Measurements from ENCODE around the gene SIAH2. TPM values are rescaled to one million over a fixed set of nuclear protein-coding genes. Genes with fewer than 3 reads are reported as not detected.
A peak's percentile ranks its signal among the peaks of the same experiment; 100 is the strongest.

The SIAH2 gene
- polyA plus RNA-seq, 1 of the 3 experiments (the other 2 are of a cell fraction): 18.4 TPM

GRCh38 chr3:150737874-150738679 is 24.9 kb downstream of the SIAH2 start:
- H3K9me3 ChIP-seq: no peaks in the 10 kb centered on the region
- H3K27me3 ChIP-seq (ENCODE audit: insufficient read depth): no peaks in the 10 kb centered on the region
- no peak overlapping the region for H3K4me2 ChIP-seq
- peaks cover 17% of the 10 kb centered on the region for H3K79me2 ChIP-seq (ENCODE audit: insufficient read depth)
- WGBS (ENCODE audit: low lambda C conversion rate): 93% methylated on average over 2 of the region's 2 CpGs
- no peak for DNase-seq
- peaks cover 9 to 17% of the 10 kb centered on the region in 2 experiments for H3K36me3 ChIP-seq (replicated peaks in 1 of 2; ENCODE audit: control insufficient read depth in 1 of 2, insufficient read depth in 2 of 2, low read length in 1 of 2)
- H2AFZ ChIP-seq (ENCODE audit: low read depth): no peak overlapping the region
- peaks cover 3 to 22% of the 10 kb centered on the region in 2 experiments; a peak in 3 of 4 replicates for H3K4me1 ChIP-seq (ENCODE audit: control insufficient read depth in 1 of 2, insufficient read depth in 2 of 2, low read depth in 1 of 2, low read length in 1 of 2)
- CTCF ChIA-PET: interaction anchor here (0.9 to 3.3 kb wide), 2 partner anchors 16 to 82 kb away, joined by 3 to 12 read pairs; no protein-coding TSS in a partner anchor
- H3F3A ChIP-seq (replicated peaks; ENCODE audit: insufficient read depth): no peaks in the 10 kb centered on the region
- H3K9ac ChIP-seq: no peak overlapping the region
- H3K9me2 ChIP-seq: no peaks in the 10 kb centered on the region
- POLR2A ChIA-PET: no interaction called here
- H3K4me3 ChIP-seq (ENCODE audit: low read depth in 2 of 2, low read length in 1 of 2): no peak overlapping the region
- peaks cover 6% of the 10 kb centered on the region for H4K20me1 ChIP-seq (ENCODE audit: insufficient read depth)
- no peak overlapping the region for H3K27ac ChIP-seq (ENCODE audit: low read depth in 2 of 2, low read length in 1 of 2)
- TF ChIP-seq SMC3 (IDR thresholded peaks at IDR 0.05; ENCODE audit: low read depth, low read length): no peak
- TF ChIP-seq RCOR1 (IDR thresholded peaks at IDR 0.05; ENCODE audit: low read length): no peak
- TF ChIP-seq EP300 (IDR thresholded peaks at IDR 0.05; ENCODE audit: borderline replicate concordance in 1 of 2, low read depth in 1 of 2, low read length in 1 of 2): no peak
- no peak for TF ChIP-seq RFX5 (IDR thresholded peaks at IDR 0.05; ENCODE audit: low read length)
- TF ChIP-seq MAX (IDR thresholded peaks at IDR 0.05; ENCODE audit: low read depth): no peak
- no peak for TF ChIP-seq CTCF (IDR thresholded peaks at IDR 0.05)
- TF ChIP-seq ELF1 (IDR thresholded peaks at IDR 0.05): no peak
- no peak for TF ChIP-seq TEAD4 (IDR thresholded peaks at IDR 0.05; ENCODE audit: borderline replicate concordance, insufficient read depth)
- peak; percentile 36 for TF ChIP-seq FOSL2 (IDR thresholded peaks at IDR 0.05; ENCODE audit: borderline replicate concordance, low read depth)
- TF ChIP-seq TAF1 (IDR thresholded peaks at IDR 0.05; ENCODE audit: borderline replicate concordance, low read depth, low read length): no peak
- peak; percentile 42; the same call in 1 of the 2 replicates for TF ChIP-seq PBX3 (IDR thresholded peaks at IDR 0.05)
- no peak for TF ChIP-seq GABPA (IDR thresholded peaks at IDR 0.05; ENCODE audit: low read depth)
